ENCODE data around the gene SLC38A11. TPM values are rescaled to one million over a fixed set of nuclear protein-coding genes. Genes with fewer than 3 reads are reported as not detected.

Gene SLC38A11
- total and polyA plus RNA-seq, 2 of the 13 experiments (the other 11 are each of a cell fraction or from before 2014, with no cell fraction given) = 14.0 to 14.3 TPM

DNA sequence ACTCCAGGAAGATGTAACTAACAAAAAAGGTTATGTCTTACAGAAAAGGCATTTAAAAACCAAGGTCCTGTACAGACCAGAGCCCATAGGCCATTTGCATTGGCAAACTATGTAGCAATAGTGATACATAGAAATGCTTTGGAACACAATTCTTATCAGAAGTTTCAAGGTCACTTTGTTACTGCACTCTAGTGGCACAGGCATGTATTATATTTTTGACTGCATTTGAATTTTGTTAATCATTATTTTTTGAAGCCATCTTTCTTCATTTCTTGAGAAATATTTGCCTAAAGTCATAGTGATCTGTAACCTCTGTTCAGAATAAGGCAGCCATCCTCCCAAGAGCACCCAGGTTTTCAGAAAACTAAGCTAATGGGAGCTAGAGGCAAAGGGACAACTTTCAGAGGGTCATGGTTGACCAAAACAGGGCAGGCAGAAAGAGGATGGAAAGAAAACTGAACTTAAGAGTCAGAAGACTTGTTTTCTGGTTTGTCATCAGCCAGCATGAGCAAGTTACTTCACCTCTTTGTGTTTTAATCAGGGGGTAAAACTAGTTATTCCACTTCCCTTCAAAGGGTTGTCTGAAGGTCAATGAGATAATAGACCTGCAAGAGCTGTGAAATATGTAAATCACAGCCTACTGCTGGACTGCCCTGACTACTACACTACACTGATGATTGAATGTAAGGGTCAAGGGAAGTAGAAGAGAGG lies 41.5 kb downstream of the SLC38A11 start (continued):
- TF ChIP-seq, protein P1, sequence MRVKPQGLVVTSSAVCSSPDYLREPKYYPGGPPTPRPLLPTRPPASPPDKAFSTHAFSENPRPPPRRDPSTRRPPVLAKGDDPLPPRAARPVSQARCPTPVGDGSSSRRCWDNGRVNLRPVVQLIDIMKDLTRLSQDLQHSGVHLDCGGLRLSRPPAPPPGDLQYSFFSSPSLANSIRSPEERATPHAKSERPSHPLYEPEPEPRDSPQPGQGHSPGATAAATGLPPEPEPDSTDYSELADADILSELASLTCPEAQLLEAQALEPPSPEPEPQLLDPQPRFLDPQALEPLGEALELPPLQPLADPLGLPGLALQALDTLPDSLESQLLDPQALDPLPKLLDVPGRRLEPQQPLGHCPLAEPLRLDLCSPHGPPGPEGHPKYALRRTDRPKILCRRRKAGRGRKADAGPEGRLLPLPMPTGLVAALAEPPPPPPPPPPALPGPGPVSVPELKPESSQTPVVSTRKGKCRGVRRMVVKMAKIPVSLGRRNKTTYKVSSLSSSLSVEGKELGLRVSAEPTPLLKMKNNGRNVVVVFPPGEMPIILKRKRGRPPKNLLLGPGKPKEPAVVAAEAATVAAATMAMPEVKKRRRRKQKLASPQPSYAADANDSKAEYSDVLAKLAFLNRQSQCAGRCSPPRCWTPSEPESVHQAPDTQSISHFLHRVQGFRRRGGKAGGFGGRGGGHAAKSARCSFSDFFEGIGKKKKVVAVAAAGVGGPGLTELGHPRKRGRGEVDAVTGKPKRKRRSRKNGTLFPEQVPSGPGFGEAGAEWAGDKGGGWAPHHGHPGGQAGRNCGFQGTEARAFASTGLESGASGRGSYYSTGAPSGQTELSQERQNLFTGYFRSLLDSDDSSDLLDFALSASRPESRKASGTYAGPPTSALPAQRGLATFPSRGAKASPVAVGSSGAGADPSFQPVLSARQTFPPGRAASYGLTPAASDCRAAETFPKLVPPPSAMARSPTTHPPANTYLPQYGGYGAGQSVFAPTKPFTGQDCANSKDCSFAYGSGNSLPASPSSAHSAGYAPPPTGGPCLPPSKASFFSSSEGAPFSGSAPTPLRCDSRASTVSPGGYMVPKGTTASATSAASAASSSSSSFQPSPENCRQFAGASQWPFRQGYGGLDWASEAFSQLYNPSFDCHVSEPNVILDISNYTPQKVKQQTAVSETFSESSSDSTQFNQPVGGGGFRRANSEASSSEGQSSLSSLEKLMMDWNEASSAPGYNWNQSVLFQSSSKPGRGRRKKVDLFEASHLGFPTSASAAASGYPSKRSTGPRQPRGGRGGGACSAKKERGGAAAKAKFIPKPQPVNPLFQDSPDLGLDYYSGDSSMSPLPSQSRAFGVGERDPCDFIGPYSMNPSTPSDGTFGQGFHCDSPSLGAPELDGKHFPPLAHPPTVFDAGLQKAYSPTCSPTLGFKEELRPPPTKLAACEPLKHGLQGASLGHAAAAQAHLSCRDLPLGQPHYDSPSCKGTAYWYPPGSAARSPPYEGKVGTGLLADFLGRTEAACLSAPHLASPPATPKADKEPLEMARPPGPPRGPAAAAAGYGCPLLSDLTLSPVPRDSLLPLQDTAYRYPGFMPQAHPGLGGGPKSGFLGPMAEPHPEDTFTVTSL (CRISPR knock-in tag; IDR thresholded peaks at IDR 0.05; ENCODE audit: borderline replicate concordance) = 0 out of 2 replicates have a peak, but pooled peaks have one; percentile 62
- TF ChIP-seq, protein P2, sequence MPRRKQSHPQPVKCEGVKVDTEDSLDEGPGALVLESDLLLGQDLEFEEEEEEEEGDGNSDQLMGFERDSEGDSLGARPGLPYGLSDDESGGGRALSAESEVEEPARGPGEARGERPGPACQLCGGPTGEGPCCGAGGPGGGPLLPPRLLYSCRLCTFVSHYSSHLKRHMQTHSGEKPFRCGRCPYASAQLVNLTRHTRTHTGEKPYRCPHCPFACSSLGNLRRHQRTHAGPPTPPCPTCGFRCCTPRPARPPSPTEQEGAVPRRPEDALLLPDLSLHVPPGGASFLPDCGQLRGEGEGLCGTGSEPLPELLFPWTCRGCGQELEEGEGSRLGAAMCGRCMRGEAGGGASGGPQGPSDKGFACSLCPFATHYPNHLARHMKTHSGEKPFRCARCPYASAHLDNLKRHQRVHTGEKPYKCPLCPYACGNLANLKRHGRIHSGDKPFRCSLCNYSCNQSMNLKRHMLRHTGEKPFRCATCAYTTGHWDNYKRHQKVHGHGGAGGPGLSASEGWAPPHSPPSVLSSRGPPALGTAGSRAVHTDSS (CRISPR knock-in tag; conservative IDR thresholded peaks at IDR 0.05) = no peak
- no peak for TF ChIP-seq KLF11 (CRISPR knock-in tag; IDR thresholded peaks at IDR 0.05)
- no peak for TF ChIP-seq ZNF556 (CRISPR knock-in tag; IDR thresholded peaks at IDR 0.05; ENCODE audit: borderline replicate concordance)
- TF ChIP-seq ZNF749 (CRISPR knock-in tag; IDR thresholded peaks at IDR 0.05; ENCODE audit: borderline replicate concordance) = no peak
- TF ChIP-seq POLR2AphosphoS5 (IDR thresholded peaks at IDR 0.05; ENCODE audit: low read depth, low read length) = no peak
- TF ChIP-seq PHB2 (IDR thresholded peaks at IDR 0.05; ENCODE audit: partially characterized antibody) = no peak
- TF ChIP-seq, protein P3, sequence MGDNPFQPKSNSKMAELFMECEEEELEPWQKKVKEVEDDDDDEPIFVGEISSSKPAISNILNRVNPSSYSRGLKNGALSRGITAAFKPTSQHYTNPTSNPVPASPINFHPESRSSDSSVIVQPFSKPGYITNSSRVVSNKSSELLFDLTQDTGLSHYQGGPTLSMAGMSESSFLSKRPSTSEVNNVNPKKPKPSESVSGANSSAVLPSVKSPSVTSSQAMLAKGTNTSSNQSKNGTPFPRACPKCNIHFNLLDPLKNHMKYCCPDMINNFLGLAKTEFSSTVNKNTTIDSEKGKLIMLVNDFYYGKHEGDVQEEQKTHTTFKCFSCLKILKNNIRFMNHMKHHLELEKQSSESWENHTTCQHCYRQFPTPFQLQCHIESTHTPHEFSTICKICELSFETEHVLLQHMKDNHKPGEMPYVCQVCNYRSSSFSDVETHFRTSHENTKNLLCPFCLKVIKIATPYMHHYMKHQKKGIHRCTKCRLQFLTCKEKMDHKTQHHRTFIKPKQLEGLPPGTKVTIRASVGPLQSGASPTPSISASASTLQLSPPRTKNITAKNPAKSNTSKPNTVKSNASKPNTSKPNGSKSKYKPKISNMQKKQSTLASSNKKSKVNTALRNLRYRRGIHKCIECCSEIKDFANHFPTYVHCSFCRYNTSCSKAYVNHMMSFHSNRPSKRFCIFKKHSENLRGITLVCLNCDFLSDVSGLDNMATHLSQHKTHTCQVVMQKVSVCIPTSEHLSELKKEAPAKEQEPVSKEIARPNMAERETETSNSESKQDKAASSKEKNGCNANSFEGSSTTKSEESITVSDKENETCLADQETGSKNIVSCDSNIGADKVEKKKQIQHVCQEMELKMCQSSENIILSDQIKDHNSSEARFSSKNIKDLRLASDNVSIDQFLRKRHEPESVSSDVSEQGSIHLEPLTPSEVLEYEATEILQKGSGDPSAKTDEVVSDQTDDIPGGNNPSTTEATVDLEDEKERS (CRISPR knock-in tag; IDR thresholded peaks at IDR 0.05) = peak; percentile 74
- TF ChIP-seq ZNF572 (CRISPR knock-in tag; IDR thresholded peaks at IDR 0.05) = no peak
- TF ChIP-seq ZNF138 (CRISPR knock-in tag; IDR thresholded peaks at IDR 0.05; ENCODE audit: low read depth) = no peak
- peak; percentile 57; the same call in 1 of the 2 replicates for TF ChIP-seq PITX1 (CRISPR knock-in tag; IDR thresholded peaks at IDR 0.05)
- TF ChIP-seq, protein P4, sequence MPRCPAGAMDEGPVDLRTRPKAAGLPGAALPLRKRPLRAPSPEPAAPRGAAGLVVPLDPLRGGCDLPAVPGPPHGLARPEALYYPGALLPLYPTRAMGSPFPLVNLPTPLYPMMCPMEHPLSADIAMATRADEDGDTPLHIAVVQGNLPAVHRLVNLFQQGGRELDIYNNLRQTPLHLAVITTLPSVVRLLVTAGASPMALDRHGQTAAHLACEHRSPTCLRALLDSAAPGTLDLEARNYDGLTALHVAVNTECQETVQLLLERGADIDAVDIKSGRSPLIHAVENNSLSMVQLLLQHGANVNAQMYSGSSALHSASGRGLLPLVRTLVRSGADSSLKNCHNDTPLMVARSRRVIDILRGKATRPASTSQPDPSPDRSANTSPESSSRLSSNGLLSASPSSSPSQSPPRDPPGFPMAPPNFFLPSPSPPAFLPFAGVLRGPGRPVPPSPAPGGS (CRISPR knock-in tag; IDR thresholded peaks at IDR 0.05) = no peak
- TF ChIP-seq, protein P5, sequence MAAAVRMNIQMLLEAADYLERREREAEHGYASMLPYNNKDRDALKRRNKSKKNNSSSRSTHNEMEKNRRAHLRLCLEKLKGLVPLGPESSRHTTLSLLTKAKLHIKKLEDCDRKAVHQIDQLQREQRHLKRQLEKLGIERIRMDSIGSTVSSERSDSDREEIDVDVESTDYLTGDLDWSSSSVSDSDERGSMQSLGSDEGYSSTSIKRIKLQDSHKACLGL (CRISPR knock-in tag; IDR thresholded peaks at IDR 0.05) = no peak
- no peak for TF ChIP-seq PPARG (CRISPR knock-in tag; conservative IDR thresholded peaks at IDR 0.05)
- TF ChIP-seq HDAC1 (CRISPR knock-in tag; IDR thresholded peaks at IDR 0.05) = peak; percentile 60; the same call in 1 of the 2 replicates
- TF ChIP-seq ZBTB38 (CRISPR knock-in tag; IDR thresholded peaks at IDR 0.05) = no peak
- no peak for TF ChIP-seq ZNF614 (CRISPR knock-in tag; IDR thresholded peaks at IDR 0.05; ENCODE audit: borderline replicate concordance)
- no peak for TF ChIP-seq ETV6 (CRISPR knock-in tag; conservative IDR thresholded peaks at IDR 0.05)

All from HepG2 (cell line).